ENCODE measurements around the gene TRIM65. TPM values are rescaled to one million over a fixed set of nuclear protein-coding genes. Genes with fewer than 3 reads are reported as not detected.
"Not testable (repeated sequence)": the region's sequence is repeated elsewhere in the genome, so short reads cannot be mapped to it uniquely, and the experiment has no call there.

The TRIM65 gene
- total RNA-seq, 1 donor from 2014 or later = 43.2 TPM

- no peak for DNase-seq (ENCODE audit: extremely low read depth, low read depth, low spot score)
Observed at GRCh38 chr17:75897160-75898019, 639 bp upstream of the TRIM65 start.

DNA sequence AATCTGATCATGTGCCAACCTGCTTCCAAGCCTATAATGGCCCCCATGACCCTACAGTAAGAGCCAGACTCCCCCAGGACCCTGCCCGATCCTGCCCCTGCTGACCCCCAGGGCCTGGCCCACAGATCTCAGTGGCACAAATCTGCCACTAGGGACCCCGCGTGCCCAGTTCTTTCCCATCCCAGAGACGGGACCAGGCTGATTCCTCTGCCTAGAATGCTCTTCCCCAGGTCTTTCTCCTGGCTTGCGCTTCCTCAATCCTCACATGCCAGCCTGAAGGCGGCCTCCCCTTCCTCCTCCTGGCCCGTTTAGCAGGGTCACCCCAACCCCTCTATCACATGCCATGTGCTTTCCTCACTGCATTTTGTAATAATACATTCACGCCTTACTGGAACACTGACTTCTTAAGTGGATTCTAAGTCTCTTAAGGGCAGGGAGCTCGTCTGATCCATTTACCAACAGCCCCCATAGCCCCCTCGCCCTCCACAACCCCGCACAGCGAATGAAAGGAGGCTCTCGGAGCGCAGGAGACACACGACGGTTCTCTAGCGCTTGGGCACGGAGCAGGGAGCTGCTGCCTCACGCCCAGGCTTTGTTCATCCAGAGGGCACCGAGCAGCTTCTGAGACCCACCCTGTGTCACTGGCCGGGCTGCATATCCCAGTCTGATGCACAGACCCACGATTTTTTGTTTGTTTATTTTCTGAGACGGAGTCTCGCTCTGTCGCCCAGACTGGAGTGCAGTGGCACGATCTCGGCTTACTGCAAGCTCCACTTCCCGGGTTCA is 1.2 kb downstream of the TRIM65 start:
- no peak for DNase-seq (ENCODE audit: extremely low read depth, low read depth, low spot score)

- DNase-seq (ENCODE audit: extremely low read depth, low read depth, low spot score) = no peak
Observed at GRCh38 chr17:75894049-75894733, 2.6 kb downstream of the TRIM65 start.

DNA sequence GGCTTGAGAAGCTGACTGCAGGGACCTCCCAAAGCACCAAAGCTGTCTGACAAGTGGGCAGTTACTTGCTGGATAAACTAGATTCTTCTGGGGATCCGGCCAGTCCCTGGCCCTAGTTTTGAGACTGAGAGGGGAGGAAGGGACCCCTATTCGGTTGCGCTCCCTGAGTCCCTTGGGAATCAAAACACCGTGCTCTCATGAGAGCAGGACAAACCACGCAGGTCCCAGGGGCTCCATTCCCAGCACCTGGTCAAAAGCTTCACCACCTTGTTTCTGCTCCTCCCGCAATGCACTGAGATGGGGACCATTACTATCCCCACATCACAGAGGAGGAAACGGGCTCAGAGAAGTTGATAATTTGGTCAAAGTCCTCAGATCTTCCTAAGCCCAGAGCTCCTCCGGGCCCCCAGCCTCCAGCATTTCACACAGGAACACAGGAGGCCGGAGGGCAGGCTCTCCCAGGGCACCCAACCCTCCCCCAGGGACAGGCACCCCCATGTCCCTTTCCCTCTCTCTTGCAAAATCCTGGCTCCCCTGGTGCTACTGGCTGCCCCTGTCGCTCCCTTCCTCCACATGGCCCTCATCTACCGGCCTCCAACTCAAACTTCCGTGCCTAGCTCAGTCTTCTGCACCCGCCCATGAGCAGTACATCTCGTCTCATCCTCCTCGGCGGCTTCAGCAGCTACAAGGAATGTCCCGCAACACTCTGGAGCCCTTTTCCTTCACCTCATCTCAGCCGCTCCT is 3.3 kb downstream of the TRIM65 start:
- DNase-seq (ENCODE audit: extremely low read depth, low read depth, low spot score) = no peak

DNA sequence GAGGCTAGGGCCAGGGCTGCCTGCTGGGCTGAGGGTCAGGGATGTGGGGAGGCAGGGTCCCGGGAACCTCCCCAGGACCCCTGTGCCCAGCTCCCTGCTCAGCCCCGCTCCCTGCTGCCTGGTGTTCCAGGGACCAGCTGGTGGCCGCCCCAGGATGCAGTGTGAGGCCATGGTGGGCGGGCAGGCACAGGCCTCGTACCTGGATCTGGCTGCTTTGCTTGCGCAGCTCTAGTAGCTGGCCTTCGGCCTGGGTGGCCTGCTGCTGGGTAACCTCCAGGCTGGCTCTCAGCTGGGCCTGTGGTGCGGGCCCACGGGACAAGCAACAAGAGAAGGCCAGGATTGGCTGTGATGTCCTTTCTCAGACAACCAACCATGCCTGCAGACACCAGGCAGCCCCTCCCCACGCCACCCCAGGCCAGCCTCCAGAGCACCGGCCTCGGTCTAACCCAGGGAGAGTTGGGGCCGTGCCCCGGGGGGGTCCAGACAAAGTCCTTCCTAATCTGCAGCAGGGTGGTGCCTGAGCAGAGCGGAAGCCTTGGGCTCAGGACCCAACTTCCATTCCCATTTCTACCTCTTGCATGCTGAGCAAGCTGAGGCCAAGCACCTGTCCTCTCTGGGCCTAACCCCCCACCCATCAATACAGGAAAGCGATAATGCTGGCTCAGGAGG is 4.1 kb downstream of the TRIM65 start:
- no peak for DNase-seq (ENCODE audit: extremely low read depth, low read depth, low spot score)

DNA sequence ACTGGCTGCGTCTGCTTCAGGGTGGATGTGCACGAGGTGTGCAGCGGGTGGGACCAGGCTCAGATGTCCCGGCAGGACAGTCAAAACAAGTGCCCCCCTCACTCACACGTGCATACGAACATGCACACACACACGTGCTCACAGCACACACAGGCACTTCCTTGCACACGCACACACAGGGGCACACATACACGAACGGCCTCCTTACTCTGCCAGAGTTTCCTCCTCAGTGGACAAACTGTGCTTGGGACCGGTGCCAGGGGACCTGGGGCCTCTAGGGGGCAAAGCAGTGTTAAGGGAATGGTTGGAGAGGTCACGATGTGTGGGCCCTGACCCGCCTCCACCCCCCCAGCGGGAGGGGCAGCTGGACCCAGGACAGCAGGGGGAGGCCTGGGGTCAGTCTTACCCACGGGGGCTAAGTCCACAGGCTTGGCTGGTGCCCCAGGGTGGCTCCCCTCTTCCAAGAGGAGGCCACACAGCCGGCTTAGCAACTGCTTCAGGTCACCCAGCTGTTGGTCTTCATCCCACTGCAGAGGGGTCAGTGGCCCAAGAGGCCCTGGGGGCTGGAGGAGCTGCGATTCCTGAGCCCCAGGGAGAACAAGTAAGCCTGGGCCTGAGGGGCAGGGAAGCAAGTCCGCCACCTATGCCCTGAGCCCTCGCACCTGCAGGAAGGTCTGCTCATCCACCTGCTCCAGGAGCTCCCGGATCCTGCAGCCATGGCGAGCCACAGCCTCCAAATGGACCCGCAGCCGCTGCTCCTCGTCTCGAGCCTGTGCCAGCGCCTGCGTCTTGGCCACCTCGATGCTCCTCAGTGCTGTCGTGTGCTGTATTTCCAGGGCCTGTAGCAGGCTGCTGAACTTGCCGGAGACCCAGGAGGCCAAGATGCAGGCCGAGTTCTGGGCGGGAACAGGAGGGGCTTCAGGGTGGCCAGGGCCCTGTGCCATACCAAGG is 4.9 kb downstream of the TRIM65 start:
- DNase-seq (ENCODE audit: extremely low read depth, low read depth, low spot score) = no peak

DNA sequence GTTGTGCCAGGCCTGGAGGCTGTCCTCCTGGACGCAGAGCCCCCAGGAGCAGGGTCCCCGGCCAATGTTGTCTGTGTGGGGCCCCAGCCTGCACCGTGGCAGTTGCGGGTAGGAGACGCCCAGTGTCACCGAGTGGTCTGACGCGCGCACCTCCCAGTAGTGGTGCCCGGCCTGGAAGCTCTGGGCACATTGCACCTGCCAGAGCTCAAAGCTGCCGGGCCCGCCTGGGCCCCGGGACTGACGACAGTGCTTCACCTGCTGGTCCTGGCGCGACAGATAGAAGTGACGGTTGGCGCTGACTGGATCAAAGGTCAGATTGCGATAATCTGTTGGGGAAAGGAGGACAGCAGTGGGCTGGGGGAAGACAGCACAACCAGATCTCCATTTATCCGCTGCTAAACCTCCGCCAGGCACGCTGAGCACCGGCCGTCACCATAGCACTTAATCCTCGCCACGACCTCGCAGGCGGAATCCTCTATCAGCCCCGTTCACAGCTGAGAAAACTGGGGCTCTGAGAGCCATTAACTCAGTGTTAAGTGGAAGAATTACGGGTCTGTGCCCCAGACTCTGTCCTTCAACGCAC is 5.6 kb downstream of the TRIM65 start:
- DNase-seq (ENCODE audit: extremely low read depth, low read depth, low spot score) = no peak

- DNase-seq (ENCODE audit: extremely low read depth, low read depth, low spot score) = no peak
Observed at GRCh38 chr17:75889454-75889853, 7.3 kb downstream of the TRIM65 start.

GRCh38 chr17:75888484-75888883 is 8.3 kb downstream of the TRIM65 start:
- DNase-seq (ENCODE audit: extremely low read depth, low read depth, low spot score) = no peak

DNA sequence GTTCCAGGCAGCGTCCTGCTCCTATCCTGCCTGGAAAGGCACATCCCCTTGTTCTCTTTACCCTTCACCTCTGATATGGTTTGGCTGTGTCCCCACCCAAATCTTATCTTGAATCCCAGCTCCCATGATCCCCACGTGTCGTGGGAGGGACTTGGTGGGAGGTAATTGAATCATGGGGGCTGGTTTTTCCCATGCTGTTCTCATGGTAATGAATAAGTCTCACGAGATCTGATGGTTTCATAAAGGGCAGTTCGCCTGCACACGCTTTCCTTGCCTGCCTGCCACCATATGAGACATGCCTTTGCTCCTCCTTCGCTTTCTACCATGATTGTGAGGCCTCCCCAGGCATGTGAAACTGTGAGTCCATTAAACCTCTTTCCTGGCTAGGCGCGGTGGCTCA is 10.9 kb downstream of the TRIM65 start:
- not testable (repeated sequence) for DNase-seq (ENCODE audit: extremely low read depth, low read depth, low spot score)

GRCh38 chr17:75885431-75885830 is 11.3 kb downstream of the TRIM65 start:
- DNase-seq (ENCODE audit: extremely low read depth, low read depth, low spot score) = no peak

- no peak for DNase-seq (ENCODE audit: extremely low read depth, low read depth, low spot score)
Observed at GRCh38 chr17:75881678-75882454, 14.9 kb downstream of the TRIM65 start.

GRCh38 chr17:75880266-75880665 is 16.5 kb downstream of the TRIM65 start:
- DNase-seq (ENCODE audit: extremely low read depth, low read depth, low spot score) = no peak

GRCh38 chr17:75878174-75878998 is 18.4 kb downstream of the TRIM65 start, which contains the start of gene TRIM47:
Gene TRIM47 (minus strand): TSS chr17:75878581. CDS start chr17:75878548, 33 bp downstream.
- DNase-seq (ENCODE audit: extremely low read depth, low read depth, low spot score) = no peak

DNA sequence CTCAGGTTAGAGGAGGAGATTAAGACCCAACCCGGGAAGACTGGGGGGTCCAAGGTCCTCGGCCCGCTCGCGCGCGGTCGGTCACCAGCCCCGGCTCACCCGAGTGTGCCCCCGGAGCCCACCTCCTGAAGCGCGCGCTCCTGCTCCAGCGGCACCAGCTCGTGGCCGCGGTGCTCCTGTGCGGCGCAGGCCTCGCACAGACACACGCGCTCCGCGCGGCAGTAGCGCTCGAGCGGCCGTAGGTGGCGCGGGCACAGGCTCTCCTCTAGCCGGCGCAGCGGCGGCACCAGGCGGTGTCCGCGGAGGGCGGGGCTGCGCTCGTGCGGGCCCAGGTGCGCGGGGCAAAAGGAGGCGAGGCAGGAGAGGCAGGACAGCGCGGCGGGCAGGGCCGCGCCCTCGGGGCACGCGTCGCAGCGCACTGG is 19.0 kb downstream of the TRIM65 start:
- no peak for DNase-seq (ENCODE audit: extremely low read depth, low read depth, low spot score)

- DNase-seq (ENCODE audit: extremely low read depth, low read depth, low spot score) = peak; percentile 71
Observed at GRCh38 chr17:75876938-75877751, 19.6 kb downstream of the TRIM65 start.

Data from glomerular endothelial cell (primary cell).